NCI-H2227 treated with DMSO at 0.1 percent for 48 hours (cell line): ENCODE measurements around the gene ST7.

ENCODE experiments used
- DNase-seq: peaks from one replicate; lab custom pipeline; 2025; lab: John Stamatoyannopoulos, UW

The ST7 gene

GRCh38 chr7:117129521-117129955, 176.2 kb downstream of the ST7 start:
- no peak for DNase-seq

DNA sequence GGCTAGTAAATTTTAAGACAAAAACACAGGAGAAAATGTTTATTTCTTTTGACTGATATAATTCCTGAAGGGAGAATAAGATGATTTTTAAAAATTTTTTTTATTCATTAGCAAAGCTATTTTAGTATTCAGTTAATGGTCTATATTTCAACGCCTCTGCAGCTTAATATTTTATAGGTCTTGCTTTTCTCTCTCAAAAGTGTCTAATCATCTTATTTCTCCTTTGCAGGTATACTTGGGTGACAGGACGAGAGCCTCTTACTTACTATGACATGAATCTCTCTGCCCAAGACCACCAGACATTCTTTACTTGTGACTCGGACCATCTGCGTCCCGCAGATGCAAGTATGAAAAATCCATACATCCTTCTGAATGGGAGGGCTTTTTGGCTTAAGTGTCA, 177.0 kb downstream of the ST7 start:
- no peak for DNase-seq

DNA sequence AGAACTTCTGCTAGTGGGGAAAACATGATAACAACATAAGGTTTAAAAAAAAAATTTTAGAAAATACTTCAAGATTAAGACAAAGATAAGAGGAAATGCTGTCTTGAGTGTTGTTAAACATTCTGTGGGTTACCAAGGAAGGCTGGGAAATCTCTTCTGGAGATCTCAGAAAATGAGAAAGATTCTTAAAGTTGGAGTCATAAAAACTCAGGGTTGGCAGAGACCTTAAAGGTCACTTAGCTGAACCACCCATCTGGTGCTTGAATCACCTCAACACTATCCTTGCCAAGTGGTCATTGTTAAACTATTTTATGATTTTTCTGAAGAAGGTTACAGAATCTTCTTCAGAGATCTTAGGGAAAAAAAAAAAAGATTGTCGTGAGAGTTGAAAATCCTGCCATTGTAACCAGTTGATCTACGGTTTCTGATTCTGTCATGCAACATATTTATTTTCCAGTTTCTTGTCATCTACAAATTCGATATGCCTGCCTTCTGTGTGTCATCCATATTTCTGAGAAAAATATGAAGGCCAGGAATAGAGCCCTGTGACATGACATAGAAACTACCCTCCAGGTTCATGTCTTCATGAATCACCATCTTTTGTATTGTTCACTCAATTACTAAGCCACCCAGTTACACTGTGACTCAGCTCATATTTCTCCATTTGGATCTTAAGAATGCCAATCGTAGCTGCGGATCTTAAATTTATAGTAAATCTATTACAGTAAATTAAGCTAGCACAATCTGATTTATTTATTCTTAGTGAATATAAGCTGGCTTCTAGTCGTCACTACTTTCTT, 179.2 kb downstream of the ST7 start:
- DNase-seq: no peak

- no peak for DNase-seq
Observed at GRCh38 chr7:117133125-117133524, 179.8 kb downstream of the ST7 start.

GRCh38 chr7:117134411-117134810, 181.1 kb downstream of the ST7 start:
- DNase-seq: no peak

DNA sequence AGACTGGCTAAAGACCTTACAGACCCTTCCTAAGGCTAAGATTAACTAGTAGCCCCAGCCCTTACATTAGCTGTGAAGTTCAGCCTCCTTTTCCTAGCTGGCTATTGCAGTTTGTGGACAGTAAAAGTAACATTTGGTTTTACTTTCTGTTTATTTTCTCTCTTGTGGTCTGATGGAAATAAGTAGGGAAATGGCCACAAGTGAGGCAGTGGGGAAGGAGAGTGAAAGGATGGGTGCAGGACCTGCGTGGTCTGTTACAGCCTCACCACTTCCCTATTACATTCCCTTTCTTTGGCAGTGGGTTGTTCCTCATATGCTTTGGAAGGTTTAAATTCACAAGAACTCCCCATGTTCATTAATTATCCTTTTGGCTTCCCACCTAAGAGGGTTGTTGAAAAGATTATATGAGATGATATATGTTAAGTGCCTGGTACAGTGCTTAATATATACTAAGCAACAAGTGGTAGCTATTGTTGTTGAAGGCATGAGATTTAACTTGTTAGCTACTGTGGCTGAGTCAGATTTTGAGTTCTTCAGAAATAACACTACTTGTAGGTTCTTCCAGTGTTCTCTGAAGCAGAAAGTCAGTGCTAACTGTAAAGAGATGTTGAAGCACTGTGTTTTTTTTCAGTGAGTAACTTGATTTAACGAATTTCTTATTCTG, 181.7 kb downstream of the ST7 start:
- DNase-seq: no peak

- no peak for DNase-seq
Observed at GRCh38 chr7:117135553-117135891, 182.2 kb downstream of the ST7 start.

DNA sequence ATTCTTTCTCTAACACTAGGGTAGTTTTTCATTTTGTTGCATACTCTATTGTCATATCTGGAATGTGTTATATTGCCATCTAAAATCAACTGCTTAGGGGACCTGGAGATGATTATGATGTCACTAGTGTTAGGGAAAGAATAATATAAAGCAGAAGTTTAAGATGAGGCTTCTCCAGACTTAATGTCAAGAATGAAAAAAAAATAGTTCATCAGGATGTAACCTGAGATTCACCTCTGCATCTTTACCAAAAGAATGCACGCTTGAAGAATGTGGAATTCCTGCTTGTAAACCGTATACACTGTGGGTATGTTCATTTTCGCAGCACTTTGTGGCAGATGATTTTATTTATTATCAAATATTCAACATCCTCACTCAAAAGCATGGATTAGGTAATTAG, 184.6 kb downstream of the ST7 start:
- no peak for DNase-seq

DNA sequence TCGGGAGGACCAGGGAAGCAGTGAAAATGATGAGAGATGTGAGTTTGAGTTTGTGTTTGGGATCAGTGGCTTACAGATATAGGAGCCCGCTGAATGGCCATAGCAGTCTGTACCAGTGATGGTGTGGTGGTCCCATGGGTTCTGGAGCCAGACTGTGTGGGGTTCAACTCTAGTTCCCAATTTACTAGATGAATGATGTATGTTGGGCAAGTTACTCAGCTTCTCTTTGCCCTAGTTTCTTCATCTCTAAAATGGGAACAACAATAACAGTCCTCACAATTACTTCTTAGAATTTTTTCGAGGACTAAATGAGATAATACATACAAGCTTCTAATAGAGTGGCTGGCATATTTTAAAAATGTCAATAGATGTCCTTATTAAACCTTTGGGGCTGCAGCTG, 185.2 kb downstream of the ST7 start:
- DNase-seq: no peak

DNA sequence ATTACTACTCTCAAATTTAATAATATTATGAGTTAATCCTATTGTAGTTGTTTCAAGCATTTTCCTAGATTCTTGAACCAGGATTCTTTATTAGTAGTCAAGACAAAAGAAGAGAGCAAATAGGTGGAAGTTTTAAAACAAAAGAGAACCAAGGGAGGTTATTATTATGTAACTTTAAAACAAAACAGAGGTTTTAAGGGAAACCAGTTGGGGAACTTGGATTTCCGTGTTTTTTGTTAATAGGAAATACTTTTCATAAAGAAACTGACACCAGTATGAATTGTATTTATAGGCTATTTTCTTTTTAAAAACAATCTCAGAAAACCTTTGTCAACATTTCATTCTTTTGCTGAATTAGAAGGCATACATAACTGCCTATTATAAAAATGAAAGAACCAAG, 185.7 kb downstream of the ST7 start:
- DNase-seq: no peak

DNA sequence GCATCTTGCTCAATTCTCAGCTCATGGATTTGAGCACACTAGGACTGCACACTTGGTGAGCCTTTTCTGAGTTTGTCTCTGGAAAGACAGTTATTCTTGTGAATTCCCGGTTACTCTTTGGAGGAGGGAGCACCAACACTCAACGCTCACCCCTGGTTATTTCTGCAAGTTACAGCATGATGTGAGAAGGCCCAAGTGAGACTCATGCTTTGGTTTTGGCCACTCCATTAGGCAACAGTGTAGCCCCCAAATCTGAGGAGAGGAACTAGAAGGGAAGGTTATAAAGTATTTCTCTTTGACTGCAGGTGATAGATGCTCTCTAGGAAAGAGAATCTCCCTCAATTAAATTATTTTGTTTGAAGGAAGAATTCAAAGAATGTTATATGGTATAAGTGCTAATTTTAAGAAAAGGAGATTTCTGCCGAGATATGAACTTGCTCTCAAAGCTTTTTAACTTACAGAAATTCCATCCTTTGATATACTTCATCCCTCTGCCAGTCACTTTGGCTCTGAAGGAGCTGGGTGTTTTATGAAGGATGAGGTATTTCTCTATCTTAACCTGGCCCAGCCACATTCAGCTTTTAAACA, 186.2 kb downstream of the ST7 start:
- no peak for DNase-seq

DNA sequence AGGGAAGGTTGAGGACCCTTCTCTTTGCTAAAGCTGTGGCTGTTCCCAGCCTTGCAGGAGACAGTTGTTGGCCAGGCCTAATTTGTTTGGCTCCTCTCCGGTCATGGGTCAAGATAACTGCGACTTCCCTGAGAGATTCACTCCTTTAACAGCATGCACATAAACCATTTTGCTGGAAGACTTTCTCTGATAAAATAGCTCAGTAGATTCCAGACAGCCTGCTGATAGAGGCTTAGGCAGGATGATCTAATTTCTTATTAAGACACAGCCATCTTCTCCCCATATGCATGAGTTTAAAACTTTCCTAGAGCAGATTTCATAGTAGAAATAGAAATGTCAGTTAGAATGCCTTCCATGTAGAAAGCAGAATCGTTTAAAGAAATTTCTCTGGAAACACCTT, 187.6 kb downstream of the ST7 start:
- no peak for DNase-seq

GRCh38 chr7:117143066-117143465, 189.8 kb downstream of the ST7 start:
- DNase-seq: no peak

GRCh38 chr7:117143580-117143979, 190.3 kb downstream of the ST7 start:
- no peak for DNase-seq

- DNase-seq: no peak
Observed at GRCh38 chr7:117145333-117145732, 192.0 kb downstream of the ST7 start.

- DNase-seq: no peak
Observed at GRCh38 chr7:117146059-117146458, 192.8 kb downstream of the ST7 start.

DNA sequence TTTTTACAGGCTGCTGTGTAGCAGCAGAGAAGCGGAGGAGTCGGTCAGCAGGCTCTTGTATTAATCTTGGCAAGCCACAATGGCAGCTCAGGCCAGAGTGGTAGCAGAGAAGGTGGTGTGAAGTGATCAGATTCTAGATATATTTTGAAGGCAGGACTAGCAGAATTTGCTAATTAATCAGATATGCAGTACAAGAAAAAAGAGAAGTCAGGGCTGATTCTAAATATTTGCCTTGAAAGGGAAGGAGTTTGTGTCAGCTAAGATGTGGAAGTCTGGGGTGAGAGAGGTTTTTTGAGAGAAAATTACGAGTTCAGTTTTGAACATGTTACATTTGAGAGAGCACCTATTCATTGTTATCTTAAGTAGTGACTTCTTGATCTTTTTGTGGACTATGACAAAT, 193.2 kb downstream of the ST7 start:
- no peak for DNase-seq

DNA sequence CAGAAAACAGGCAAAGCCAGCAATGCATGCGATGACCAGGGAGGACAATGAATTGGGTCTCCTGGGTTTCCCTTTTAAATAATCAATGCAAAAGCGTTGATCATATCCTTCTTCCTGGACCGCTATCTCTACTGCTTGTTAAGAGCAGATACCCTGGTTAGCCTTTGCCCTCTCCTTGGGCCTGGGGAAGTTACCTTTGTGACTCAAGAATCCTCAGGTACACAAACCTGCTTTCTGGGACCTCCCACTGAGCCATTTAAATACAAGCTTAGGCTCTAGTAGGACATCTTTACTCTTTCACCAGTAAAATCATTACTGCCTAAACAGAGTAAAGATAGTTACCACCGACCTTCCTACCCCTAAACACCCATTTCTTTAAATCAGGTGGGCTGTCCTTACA, 195.7 kb downstream of the ST7 start:
- DNase-seq: no peak

GRCh38 chr7:117149692-117150091, 196.4 kb downstream of the ST7 start:
- no peak for DNase-seq

DNA sequence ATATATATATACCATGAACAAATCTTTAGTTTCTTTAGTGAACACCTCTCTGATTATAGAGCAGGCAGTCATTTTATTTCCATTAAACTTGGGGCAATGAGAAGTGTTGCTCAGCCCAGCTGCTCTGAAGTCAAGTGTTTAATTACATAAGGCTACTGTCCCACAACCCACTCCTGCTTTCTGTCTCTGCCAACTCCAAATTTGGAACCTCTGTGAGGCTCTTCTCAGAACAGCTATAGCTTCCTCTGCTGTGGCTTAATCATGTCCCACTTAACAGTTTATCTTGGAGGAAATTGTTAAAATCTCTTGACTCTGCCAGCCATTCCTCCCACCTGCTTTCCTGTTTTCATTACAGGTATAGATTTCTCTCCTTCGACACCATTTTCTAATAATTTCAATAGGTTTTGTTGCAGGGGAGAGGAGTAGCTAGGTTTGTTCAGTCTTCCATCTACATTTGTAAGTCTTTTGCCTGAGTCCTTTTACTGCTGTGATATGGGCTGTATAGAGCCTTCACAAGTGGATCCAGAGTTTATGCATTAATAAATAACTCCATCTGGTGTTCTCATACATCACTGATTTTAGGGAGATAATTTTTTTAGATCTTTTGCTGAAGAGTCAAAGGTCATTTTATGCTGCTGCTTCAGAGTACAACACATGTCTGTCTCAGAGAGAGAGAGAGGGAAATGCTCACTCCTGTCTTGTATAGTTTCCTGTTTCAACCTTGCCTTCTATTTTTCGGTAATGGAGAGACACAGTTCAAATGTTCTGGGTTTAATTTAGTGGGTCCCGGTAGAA, 199.1 kb downstream of the ST7 start:
- no peak for DNase-seq

GRCh38 chr7:117153016-117153545, 199.8 kb downstream of the ST7 start:
- no peak for DNase-seq

DNA sequence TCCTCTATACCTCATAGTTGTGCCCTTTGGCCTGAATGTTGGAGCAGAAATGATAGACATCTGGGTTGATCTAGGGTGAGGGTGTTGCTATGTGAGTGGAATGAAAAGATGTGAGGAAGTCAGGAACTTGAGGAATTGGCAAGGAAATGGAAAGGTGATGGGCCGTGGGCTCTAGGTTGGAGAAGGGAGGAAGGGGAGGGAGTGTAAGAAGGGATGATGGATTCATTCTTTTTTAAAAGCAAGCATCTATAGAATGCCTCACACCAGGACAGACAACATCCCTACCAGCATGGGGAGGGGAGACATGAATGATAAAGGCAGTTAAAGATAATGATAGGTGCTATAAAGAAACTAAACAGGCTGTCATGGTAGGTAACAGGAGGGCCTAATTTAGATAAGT, 201.4 kb downstream of the ST7 start:
- DNase-seq: peak; percentile 92
